Activated B cell treated with CpG ODN at 0.5 μM for 24 hours (primary cell): ENCODE measurements around the gene ZNF227. TPM values are rescaled to one million over a fixed set of nuclear protein-coding genes. Genes with fewer than 3 reads are reported as not detected.

Experiments
- ATAC-seq: fragments of 200-7000 bp; cut with Tn5 transposase; one replicate; pipeline ENCODE4 v1.10.0; 2021; ENCODE audit warnings: low read depth, mild to moderate bottlenecking, moderate library complexity
- CTCF ChIA-PET: fragments of 350-600 bp; sonication (Branson Sonifier 250); formaldehyde crosslinking; loops from one replicate; lab custom pipeline; 2021; ENCODE audit warnings: antibody characterized with exemption; lab: Charles Lee
- POLR2A ChIA-PET: fragments of 350-600 bp; sonication (Branson Sonifier 250); formaldehyde crosslinking; loops from one replicate; lab custom pipeline; 2021; ENCODE audit warnings: antibody characterized with exemption; lab: Charles Lee
- DNase-seq: peaks from one replicate; pipeline ENCODE4 v3.0.0; 2022
- H3K27ac Mint-ChIP-seq: one replicate; pipeline ENCODE4 v1.8.0; 2020; ENCODE audit warnings: mixed read lengths
- H3K27me3 Mint-ChIP-seq: one replicate; pipeline ENCODE4 v1.8.0; 2021; ENCODE audit warnings: mixed read lengths
- H3K36me3 Mint-ChIP-seq: one replicate; pipeline ENCODE4 v1.8.0; 2021; ENCODE audit warnings: low read depth, mixed read lengths
- H3K4me1 Mint-ChIP-seq: one replicate; pipeline ENCODE4 v1.8.0; 2021; ENCODE audit warnings: mixed read lengths
- H3K4me3 Mint-ChIP-seq: one replicate; pipeline ENCODE4 v1.8.0; 2020; ENCODE audit warnings: mild to moderate bottlenecking, mixed read lengths
- H3K9me3 Mint-ChIP-seq: one replicate; pipeline ENCODE4 v1.8.0; 2020; ENCODE audit warnings: mixed read lengths
- CTCF ChIP-seq: fragments of 200-600 bp; IDR thresholded peaks from one replicate; pipeline ENCODE4 v1.8.0; 2022; ENCODE audit warnings: antibody characterized with exemption, mild to moderate bottlenecking
- intact Hi-C: fragments of 100-400 bp; cut with micrococcal nuclease; formaldehyde crosslinking; loops from one replicate; pipeline ENCODE4 v1.15.1; 2024
- total RNA-seq: library from RNA; stranded (reverse); gene quantifications from 2 replicates; pipeline ENCODE4 v1.2.3, GENCODE V29; 2022

Gene ZNF227
- total RNA-seq, 1 donor from 2014 or later = 36.9 TPM

- ChIA-PET POLR2A (no interaction called here), CTCF (no interaction called here)
- H3K9me3 Mint-ChIP-seq = peaks cover 43% of the 10 kb centered on the region
- ATAC-seq (no peak), DNase-seq (no peak)
- no peak overlapping the region for H3K27ac Mint-ChIP-seq
- H3K4me3 Mint-ChIP-seq = no peak overlapping the region
- H3K27me3 Mint-ChIP-seq = no peaks in the 10 kb centered on the region
- intact Hi-C loops = no loop called here
- no peak for TF ChIP-seq CTCF
- peaks cover 37% of the 10 kb centered on the region for H3K36me3 Mint-ChIP-seq
- H3K4me1 Mint-ChIP-seq = peaks cover 11% of the 10 kb centered on the region
These were observed 45.8 kb downstream of the ZNF227 start for GRCh38 chr19:44258136-44258535.

GRCh38 chr19:44258835-44259413 lies 46.6 kb downstream of the ZNF227 start:
- Mint-ChIP-seq H3K27ac (no peak overlapping the region), H3K4me3 (no peak overlapping the region), H3K9me3 (peaks cover 40% of the 10 kb centered on the region), H3K27me3 (no peaks in the 10 kb centered on the region), H3K36me3 (peaks cover 32% of the 10 kb centered on the region), H3K4me1 (peaks cover 11% of the 10 kb centered on the region)
- DNase-seq (no peak), ATAC-seq (no peak)
- intact Hi-C loops = loop anchor here (1.0 kb wide), 1 partner anchor 52 kb away; no protein-coding TSS in a partner anchor
- no peak for TF ChIP-seq CTCF
- ChIA-PET CTCF (no interaction called here), POLR2A (no interaction called here)

GRCh38 chr19:44260343-44260681 lies 48.0 kb downstream of the ZNF227 start:
- POLR2A ChIA-PET = interaction anchor here (0.6 to 1.1 kb wide), 3 partner anchors 45 to 592 kb away, joined by 3 to 7 read pairs (median 3); partner anchors contain the start of genes ZNF227 and ZNF235
- CTCF ChIA-PET = no interaction called here

GRCh38 chr19:44260695-44261446 lies 48.5 kb downstream of the ZNF227 start:
- no peak for TF ChIP-seq CTCF
- no peaks in the 10 kb centered on the region for H3K27me3 Mint-ChIP-seq
- peak overlapping the region; percentile 79 for H3K4me3 Mint-ChIP-seq
- peaks cover 11% of the 10 kb centered on the region for H3K4me1 Mint-ChIP-seq
- CTCF ChIA-PET = no interaction called here
- DNase-seq (no peak), ATAC-seq (no peak)
- peaks cover 25% of the 10 kb centered on the region for H3K9me3 Mint-ChIP-seq
- intact Hi-C loops = loop anchor here (1.0 kb wide), 1 partner anchor 43 kb away; no protein-coding TSS in a partner anchor
- H3K36me3 Mint-ChIP-seq = peaks cover 18% of the 10 kb centered on the region
- H3K27ac Mint-ChIP-seq = no peak overlapping the region
- POLR2A ChIA-PET = interaction anchor here (1.1 kb wide), 1 partner anchor 48 kb away, joined by 3 read pairs; the partner anchor contains the start of gene ZNF227

More at GRCh38 chr19:44260343-44260681, 48.0 kb downstream of the ZNF227 start:
- H3K4me1 Mint-ChIP-seq = peaks cover 11% of the 10 kb centered on the region
- ATAC-seq (no peak), DNase-seq (no peak)
- peak overlapping the region; percentile 61 for H3K27ac Mint-ChIP-seq
- intact Hi-C loops = loop anchor here (1.0 kb wide), 1 partner anchor 44 kb away; no protein-coding TSS in a partner anchor
- H3K9me3 Mint-ChIP-seq = peaks cover 29% of the 10 kb centered on the region
- no peak for TF ChIP-seq CTCF
- peak overlapping the region; percentile 79 for H3K4me3 Mint-ChIP-seq
- peaks cover 19% of the 10 kb centered on the region for H3K36me3 Mint-ChIP-seq
- H3K27me3 Mint-ChIP-seq = no peaks in the 10 kb centered on the region

- H3K27me3 Mint-ChIP-seq = no peaks in the 10 kb centered on the region
- H3K4me3 Mint-ChIP-seq = no peak overlapping the region
- no peaks in the 10 kb centered on the region for H3K4me1 Mint-ChIP-seq
- CTCF ChIA-PET = no interaction called here
- no peak for TF ChIP-seq CTCF
- intact Hi-C loops = no loop called here
- DNase-seq = no peak
- H3K36me3 Mint-ChIP-seq = peaks cover 56% of the 10 kb centered on the region
- POLR2A ChIA-PET = no interaction called here
- H3K27ac Mint-ChIP-seq = no peak overlapping the region
- H3K9me3 Mint-ChIP-seq = peaks cover 50% of the 10 kb centered on the region
- ATAC-seq = no peak
These were observed 65.0 kb downstream of the ZNF227 start for GRCh38 chr19:44277331-44277730.
